G401 (cell line): Measurements from ENCODE around the gene USPL1. TPM values are rescaled to one million over a fixed set of nuclear protein-coding genes. Genes with fewer than 3 reads are reported as not detected.
A peak's percentile ranks its signal among the peaks of the same experiment; 100 is the strongest.
"Not testable (repeated sequence)": the region's sequence is repeated elsewhere in the genome, so short reads cannot be mapped to it uniquely, and the experiment has no call there.

ENCODE experiments used
- DNase-seq: peaks from one replicate; pipeline ENCODE4 v3.0.0-alpha.2; 2015; ENCODE audit warnings: low spot score
- in situ Hi-C: cut with HindIII; loops from 2 replicates; pipeline ENCODE4 v1.10.0; 2016; ENCODE audit warnings: low sequenced_read_pairs, mixed read lengths
- total RNA-seq: library from RNA; depleted of rRNA; stranded (reverse); fragments of >200 nt; shearing (Covaris generic); gene quantifications from 2 replicates; pipeline ENCODE4 v1.2.3, GENCODE V29; 2014; rRNA removed

Gene USPL1
- total RNA-seq: 17.5 and 29.2 TPM in 2 replicates

GRCh38 chr13:30617315-30618185 lies at the start of gene USPL1:
TSS of gene USPL1 (plus strand) at chr13:30617920. CDS start at chr13:30621141, 3,221 bp downstream.
- in situ Hi-C loops: no loop called here
- peak; percentile 97 for DNase-seq

GRCh38 chr13:30569901-30570576 lies 47.7 kb upstream of the USPL1 start:
- in situ Hi-C loops: no loop called here
- DNase-seq: no peak

- DNase-seq: no peak
- in situ Hi-C loops: no loop called here
Observed at GRCh38 chr13:30570691-30571090, 47.0 kb upstream of the USPL1 start.

GRCh38 chr13:30572859-30573275 lies 44.9 kb upstream of the USPL1 start:
- DNase-seq: peak; percentile 28
- in situ Hi-C loops: no loop called here

- DNase-seq: no peak
- in situ Hi-C loops: no loop called here
Observed at GRCh38 chr13:30576528-30576927, 41.2 kb upstream of the USPL1 start.

GRCh38 chr13:30577401-30577852 lies 40.3 kb upstream of the USPL1 start:
- no peak for DNase-seq
- in situ Hi-C loops: no loop called here

- in situ Hi-C loops: no loop called here
- no peak for DNase-seq
Observed at GRCh38 chr13:30580852-30581502, 36.7 kb upstream of the USPL1 start.

- DNase-seq: no peak
- in situ Hi-C loops: no loop called here
Observed at GRCh38 chr13:30581582-30581981, 36.1 kb upstream of the USPL1 start.

GRCh38 chr13:30584051-30584731 lies 33.5 kb upstream of the USPL1 start:
- in situ Hi-C loops: no loop called here
- no peak for DNase-seq

GRCh38 chr13:30585748-30586262 lies 31.9 kb upstream of the USPL1 start:
- in situ Hi-C loops: no loop called here
- DNase-seq: no peak

GRCh38 chr13:30587231-30587630 lies 30.5 kb upstream of the USPL1 start:
- in situ Hi-C loops: no loop called here

GRCh38 chr13:30587739-30588138 lies 30.0 kb upstream of the USPL1 start:
- DNase-seq: no peak
- in situ Hi-C loops: no loop called here

More at GRCh38 chr13:30587231-30587630, 30.5 kb upstream of the USPL1 start:
- no peak for DNase-seq

- in situ Hi-C loops: no loop called here
Observed at GRCh38 chr13:30593001-30593400, 24.7 kb upstream of the USPL1 start.

GRCh38 chr13:30600496-30600895 lies 17.2 kb upstream of the USPL1 start:
- in situ Hi-C loops: no loop called here
- no peak for DNase-seq

More at GRCh38 chr13:30593001-30593400, 24.7 kb upstream of the USPL1 start:
- DNase-seq: no peak

GRCh38 chr13:30601836-30602235 lies 15.9 kb upstream of the USPL1 start:
- in situ Hi-C loops: no loop called here
- DNase-seq: no peak

- in situ Hi-C loops: no loop called here
- no peak for DNase-seq
Observed at GRCh38 chr13:30605052-30605451, 12.7 kb upstream of the USPL1 start.

- in situ Hi-C loops, DNase-seq: not testable (repeated sequence)
Observed at GRCh38 chr13:30607186-30607585, 10.5 kb upstream of the USPL1 start.

GRCh38 chr13:30607908-30608307 lies 9.8 kb upstream of the USPL1 start:
- in situ Hi-C loops: no loop called here

GRCh38 chr13:30608364-30608763 lies 9.4 kb upstream of the USPL1 start:
- in situ Hi-C loops: no loop called here
- no peak for DNase-seq

More at GRCh38 chr13:30607908-30608307, 9.8 kb upstream of the USPL1 start:
- no peak for DNase-seq
